NK-92 treated with Interleukin-12 subunit alpha and Interleukin-12 subunit beta, amount 100 ng/mL, for 24 hours (cell line): ENCODE results near the gene TSPAN2.

ENCODE experiments used
- DNase-seq: peaks from one replicate; lab custom pipeline; 2025; lab: John Stamatoyannopoulos, UW

The TSPAN2 gene

DNA sequence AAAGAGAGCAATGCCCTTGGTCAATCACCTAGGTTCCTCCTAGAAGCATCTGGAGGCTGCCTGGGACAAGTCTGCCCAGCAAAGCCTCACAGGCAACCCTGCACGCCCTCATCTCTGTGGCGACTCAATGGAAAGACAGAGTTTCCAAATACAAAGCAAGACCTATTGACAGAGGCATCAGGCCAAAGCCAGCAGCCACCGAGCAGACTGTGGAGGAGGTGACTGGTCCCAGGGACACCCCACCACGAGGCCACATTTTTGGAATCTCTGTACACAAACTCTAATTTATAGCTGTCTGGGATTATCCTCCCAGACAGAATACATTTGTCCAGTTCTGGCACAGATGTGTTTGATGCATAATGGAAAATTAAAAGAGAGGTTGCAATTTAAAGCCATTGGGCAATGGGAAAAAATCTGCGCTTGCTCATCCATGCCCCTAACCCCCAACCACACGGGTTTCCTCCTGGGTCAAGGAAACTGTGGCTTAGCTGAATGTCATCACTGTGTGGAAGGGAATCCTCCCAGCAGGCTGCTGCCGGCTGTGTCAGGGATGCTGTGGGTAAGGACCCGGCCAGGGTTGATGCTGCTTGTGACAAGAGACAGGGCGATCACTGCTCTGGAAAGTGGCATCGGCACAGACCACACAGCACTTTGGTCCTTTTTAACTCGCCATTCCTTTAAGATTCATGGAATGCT, 14.3 kb downstream of the TSPAN2 start:
- DNase-seq = no peak

DNA sequence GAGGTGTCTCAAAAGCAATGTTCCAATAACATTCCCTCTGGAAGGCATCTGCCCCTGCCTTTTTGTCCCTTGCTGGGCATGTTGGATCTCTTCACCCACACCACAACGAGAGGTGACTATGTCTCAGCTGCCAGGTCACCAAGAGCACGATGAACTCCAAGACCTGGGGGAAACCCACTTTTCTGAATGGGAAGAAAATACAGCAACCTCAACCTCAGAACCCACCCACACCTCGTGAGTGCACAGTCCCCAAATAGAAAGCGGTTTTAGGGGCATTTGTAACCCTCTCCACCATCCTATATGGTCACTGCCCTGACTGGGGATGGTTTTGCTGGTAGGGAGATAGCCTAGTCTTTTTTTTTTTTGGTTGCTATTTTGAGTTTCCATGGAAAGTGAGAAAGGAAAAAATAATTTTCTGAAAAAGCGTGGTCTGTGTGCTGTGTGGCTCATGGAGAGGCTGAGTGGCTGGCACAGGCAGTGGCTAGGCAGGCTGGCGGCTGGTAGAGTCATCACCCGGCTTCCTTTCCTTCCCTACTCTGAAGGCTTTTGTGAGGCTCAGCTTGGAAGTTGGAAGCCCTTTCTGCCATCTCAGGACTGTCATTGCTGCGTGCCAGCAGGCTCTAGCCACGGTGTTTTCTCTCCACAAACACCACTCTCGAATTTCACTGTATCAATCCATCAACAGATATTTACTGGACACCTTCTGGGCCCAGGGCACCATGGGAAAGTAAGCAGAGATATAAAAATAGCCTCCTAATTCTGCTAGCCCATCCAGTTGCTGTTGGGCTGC, 15.8 kb downstream of the TSPAN2 start:
- DNase-seq = no peak

DNA sequence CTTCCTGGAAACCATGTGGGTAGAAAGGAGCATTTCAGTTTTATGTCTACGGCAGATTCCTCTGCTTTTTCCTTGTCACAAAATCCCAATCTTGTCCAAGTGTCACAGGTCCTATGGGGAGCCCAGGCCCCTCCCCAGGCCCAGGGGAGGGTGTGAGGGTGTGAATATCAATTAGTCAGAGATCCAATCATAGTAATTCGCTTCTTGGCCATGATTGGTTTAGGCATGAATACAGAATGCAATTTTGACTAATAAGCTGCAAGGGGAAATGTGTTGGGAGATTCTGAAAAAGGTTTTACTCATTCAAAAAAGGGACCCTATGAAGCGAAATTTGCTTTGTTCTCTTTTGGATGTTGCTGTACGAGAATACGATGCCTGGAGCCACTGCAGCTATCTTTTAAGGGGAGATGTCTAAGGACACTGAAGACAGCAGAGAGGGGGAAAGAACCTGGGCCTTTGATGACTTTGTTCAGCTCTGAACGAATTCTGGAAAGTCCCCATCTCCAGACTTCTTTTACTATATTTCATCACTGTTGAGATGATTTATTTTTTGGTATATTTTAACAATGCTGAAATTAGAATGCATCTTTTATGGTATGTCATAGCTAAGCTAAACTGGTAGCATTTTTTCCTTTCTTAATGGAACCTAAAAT, 18.2 kb downstream of the TSPAN2 start:
- no peak for DNase-seq

DNA sequence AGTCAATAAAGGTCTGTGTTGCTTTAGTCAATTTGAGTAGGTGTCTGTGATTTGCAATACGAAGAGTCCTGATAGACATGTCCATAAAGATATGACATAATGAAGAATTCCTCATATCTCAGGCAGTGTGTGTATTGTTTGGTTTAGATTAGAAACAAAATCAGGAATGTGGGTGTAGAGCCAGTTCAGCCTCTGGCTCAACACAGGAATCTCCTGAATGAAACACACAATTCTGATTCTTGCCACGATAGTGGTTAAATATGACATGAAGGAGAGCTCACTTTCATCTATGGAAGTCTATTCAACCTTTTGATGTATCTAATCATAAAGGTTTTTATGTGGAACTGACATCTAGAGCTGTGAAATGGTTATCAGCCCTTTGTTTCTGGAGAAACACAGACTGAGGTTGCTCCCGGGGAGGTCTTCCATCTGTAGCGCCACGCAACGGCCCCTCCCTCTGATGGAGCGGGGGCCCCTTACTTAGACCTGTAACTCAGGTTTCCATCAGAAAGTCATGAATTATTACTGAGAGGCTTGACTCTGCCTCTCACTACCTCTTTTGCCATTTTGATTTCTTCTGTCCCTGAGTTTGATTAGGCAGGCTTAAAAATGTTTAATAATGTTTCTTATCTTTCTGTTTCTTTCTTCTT, 19.5 kb downstream of the TSPAN2 start:
- no peak for DNase-seq

DNA sequence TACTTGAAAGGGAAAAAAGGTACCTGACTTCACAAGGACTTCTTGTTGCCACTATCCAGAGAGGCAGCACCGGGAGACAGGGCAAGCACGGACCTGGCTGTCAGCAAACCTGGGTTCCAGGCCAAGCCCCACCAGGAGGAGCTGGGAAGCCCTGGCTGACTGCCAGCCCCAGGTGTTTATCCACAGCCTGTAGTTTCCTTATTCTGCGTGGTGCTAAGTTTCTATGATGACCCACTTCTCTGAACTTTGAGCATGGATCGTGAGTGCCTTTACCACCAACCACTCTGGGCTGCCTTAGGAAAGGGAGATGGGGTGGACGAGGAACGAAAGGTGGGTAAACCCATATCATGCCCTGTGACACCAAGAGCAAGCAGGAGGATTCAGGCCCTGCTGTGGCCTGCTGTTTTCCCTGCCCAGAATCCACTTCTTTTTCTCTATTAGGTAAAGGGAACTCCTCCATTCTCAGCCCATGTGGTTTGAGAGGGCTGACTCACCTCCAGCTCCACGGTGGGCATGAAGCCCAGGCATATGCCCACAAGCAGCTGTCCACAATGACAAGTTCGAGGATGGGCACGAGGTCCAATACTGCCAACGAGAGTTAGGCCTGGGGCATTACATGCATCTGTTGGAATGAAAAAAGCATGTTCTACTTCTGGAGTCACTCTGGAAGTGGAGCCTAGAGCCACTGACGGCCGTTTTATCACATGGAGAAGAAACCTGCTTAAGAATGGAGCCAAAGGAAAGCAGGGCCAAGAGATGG, 20.3 kb downstream of the TSPAN2 start:
- no peak for DNase-seq

DNA sequence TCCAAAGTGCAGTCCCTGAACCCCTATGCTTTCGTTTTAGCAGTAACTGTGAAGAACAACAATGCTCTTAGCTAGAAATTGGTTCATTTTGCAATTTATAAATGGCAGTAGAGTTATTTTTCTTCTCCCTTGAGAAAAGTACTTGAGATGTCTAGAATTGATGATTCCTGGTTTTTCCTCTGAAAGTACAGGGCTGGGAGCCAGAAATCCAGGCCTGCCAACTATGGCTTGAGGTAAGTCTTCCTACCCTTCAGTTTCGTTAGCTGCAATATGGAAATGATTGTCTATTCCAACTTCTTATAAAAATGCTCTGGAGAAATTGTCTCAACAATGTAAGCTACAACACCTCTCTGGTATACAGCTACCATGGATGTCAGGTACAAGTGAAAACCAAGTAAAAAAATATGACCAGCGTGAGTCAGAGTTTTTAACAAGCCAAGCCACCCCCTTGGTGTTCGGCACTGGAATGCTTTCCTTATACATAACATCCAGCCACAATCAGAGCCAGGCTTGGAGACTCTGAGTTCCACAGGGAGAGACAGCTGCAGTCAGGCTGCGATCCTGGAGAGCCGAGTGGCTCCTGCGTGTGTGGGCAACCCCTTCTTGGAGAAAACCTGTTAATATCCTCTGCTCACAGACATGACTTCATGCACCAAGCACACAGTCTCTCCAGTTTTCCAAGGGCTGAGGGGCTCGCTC, 22.0 kb downstream of the TSPAN2 start:
- DNase-seq = no peak

DNA sequence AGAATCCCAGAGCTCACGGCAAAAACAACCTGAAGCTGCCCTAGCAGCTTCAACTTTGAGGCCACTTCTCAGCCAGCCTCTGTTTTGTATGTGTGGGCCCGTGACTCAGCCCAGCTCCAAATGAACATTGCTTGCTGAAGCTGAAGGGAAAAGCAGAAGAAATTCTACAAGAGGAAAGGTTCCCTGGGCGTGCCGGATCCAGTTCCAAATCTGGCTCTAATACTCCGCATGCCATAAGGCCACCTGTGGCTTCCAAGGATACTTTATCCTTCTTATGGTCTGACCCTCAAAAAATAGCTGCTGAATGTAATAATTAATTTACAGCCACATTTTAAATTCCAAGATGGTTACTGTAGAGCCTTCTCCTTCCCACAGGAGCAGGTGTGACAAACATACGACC, 24.3 kb downstream of the TSPAN2 start:
- no peak for DNase-seq

DNA sequence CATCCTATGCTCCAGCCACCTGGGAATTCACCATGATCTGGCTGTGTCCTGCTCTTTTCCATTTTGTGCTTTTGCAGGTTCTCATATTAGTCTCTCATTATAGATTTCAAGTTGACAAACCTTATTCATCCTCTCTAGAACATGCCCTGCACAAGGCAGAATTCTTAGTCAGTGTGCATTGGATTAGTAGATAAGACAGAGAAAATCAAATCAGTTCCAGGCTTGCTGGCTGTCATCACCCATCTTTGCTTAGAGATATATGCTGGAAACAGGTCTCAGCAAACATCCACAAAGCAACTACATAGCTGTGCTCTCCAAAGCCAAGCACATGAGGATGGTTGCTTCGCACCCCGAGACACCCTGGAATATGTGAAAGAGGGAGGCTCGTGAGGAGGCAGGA, 24.8 kb downstream of the TSPAN2 start:
- DNase-seq = no peak

DNA sequence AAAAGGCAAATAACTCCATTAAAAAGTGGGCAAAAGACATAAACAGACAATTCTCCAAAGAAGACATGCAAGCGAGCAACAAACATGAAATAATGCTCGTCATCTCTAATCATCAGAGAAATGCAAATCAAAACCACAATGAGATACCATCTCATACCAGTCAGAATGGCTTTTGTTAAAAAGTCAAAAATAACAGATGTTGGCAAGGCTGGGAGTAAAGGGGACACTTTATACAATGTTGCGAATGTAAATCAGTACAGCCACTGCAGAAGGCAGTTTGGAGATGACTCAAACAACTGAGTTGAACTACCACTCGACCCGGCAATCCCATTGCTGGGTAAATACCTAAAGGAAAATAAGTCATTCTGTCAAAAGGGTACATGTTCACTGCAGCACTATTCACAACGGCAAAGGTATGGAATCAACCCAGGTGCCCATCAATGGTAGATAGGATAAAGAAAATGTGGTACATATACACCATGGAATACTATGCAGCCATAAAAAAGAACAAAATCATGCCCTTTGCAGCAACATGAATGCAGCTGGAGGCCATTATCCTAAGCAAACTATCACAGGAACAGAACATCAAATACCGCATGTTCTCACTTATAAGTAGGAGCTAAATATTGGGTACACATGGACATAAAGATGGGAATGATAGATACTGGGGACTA, 25.9 kb downstream of the TSPAN2 start:
- DNase-seq = no peak

DNA sequence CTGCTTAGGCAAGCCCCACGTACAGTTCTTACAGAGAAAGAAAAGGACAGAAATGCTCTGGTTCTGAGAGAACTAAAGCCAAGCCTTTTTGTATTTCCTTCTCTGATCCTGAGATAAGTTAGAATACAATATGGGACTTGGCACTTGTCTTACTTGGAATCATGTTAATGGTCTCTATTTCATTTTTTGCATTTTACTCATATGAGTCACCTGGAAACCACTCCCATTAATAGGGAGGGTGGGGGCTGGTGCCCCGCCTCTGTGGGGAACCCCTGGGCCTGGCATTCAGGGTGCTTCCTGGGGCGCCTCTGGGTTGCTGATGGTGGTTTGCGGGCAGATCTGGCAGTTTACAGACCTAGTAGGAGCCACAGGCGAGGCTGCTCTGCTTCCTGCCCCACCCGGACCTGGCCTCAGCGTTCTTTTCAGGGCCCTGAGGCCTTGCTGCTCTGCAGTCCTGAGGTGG, 26.7 kb downstream of the TSPAN2 start:
- peak; percentile 94 for DNase-seq

DNA sequence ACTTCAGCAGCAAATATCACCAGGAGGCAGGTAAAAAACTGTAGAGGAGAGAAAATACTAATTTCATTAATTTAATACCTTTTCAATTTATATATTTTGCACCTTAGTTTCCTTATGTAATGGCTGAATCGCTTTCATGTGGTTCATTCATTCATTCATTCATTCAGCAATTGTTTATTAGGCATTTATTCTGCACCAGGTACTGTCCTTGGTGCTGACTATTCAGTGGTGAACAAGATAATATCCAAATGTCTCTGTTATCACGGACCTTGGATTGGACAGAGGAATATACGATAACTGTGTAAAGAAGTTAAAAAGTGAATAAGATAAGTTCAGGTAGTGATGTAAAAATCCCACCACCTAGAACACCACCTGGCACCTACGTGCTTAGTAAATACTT, 28.8 kb downstream of the TSPAN2 start:
- DNase-seq = no peak

DNA sequence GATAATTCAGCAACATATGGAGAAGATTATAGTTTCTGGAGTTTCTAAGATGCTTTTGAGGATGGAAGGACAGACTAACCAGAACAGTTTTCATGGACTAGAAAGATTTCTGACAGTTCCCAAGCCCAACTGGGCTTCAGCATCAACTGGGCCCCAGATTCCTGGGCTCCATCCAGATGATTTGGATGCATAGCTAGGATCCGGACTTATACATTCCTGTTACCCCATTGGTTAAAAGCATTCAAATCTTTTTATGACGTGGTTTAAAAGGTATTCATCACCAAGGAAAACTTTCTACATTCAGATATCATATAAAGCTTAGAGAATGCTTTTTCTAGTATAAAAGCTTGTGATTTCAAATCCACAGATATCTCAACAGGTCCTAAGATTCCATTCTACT, 30.0 kb downstream of the TSPAN2 start:
- no peak for DNase-seq

DNA sequence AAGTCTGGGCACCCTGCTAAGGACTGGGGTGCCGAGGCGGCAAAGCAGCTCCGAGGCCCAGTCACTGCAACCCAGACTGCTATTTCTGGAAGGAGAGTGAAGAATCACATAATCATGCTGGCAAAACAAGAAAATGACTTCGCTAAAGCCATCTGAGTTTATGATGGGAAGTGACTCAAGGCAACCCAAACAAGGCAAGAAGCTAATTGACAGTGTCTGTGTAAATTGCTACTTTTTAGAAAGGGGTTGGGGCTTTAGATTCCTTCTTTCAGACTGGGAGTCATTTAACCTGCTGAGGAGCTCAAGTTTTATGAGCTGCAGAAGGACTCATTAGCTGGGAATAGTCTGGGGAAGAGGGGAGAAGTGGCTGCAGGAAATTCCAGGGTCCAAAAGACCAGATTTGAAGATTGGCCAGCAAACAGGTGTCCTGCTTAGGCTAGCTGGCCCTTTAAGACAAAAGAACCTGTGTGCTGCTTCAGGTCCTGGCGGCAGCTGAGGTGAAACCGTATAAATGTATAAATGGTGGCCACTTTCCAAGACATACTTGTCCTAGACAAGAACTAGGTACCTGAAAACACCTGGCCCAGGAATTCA, 31.5 kb downstream of the TSPAN2 start:
- no peak for DNase-seq

DNA sequence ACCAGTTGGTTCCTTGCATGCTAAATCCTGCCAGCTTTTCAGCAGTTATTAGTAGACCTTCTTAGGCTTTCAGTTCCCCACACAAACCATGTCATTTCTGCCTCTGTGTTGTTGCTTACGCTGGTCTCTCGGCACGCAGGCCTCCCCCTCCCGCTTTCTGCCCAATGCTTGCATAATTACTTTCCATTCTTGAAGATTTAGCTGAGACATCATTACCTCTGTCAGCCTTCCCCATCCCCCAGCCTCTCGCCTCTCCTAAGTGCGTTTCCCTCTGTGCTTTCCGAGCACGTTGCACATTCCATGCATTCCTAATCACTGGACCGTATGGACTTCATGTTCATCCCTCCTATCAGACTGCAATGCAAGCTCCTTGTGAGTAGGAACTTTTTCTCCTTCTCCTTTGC, 32.9 kb downstream of the TSPAN2 start:
- DNase-seq = no peak

DNA sequence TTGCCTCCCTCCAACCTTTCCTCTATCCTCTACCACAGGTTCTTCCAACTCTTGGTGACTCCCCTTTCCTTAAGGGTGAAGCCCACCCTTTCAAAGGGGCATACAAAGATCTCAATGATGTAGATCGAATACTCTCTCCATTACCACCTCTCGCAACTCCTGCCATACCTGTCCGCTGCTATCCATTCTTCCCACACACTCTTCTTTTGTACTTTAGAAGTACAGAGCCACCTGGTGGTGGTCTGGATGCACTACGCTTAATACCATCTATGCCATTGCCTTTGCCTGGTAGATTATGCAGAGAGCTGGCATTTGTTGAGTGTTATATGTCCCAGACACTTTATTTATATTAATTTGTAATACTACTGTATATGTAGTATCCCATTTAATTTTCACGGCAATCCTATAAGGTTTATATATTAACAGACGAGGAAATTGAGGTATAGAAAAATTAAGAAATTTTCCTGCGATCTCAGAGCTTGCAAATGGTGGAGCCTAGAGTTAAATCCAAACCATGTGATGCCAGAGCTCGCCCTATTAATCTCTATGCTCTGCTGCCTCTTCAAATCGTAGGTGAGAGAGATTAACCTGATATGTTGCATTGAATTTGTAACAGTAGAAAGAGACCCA, 36.7 kb downstream of the TSPAN2 start:
- DNase-seq = peak; percentile 14

DNA sequence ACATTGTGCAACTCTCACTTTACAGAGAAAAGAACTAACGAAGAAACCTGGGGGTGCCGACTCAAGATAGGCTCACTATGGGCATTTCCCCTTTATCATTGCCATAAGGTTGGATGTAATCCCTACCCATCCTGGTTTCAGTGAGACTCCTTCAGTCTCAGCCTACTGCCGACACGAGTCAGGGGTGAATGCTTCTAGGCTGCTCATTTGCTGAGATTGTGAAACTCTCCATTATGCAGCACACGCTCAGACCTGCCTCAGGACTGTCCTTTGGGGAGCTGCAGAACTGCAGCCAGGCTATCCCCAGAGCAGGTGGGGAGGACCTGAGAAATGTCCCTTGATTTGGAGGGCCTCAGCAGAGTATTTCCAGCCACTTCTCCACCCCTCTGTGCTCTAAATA, 37.5 kb downstream of the TSPAN2 start:
- no peak for DNase-seq

DNA sequence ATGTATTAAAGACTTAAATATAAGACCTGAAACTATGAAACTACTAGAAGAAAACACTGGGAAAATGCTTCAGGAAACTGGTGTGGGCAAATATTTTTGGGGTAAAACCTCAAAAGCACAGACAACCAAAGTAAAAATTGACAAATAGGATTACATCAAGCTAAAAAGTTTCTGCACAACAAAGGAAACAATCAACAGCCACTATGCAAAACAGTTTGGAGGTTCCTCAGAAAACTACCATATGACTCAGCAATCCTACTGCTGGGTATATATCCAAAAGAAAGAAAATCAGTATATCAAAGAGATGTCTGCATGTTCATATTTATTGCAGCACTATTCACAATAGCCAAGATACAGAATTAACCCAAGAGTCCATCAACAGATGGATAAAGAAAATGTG, 42.6 kb downstream of the TSPAN2 start:
- DNase-seq = no peak

DNA sequence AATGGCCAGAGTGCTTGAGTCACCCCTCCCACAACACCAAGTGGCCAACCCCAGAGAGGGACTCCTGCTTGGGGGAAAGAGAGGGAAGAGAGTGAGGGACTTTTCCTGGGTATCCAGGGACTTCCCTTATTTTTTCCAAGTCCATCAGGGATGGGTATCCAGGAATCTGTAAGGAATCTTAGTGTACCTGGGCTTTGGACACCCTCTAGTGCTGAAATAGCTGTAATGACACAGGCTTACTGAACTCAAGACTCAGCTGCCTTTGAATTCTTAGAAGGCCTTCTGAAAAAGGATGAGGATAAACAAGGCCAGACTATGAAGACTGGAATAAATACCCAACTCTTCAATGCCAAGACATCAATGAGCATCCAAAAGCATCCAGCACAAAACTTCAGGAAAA, 47.6 kb downstream of the TSPAN2 start:
- no peak for DNase-seq

DNA sequence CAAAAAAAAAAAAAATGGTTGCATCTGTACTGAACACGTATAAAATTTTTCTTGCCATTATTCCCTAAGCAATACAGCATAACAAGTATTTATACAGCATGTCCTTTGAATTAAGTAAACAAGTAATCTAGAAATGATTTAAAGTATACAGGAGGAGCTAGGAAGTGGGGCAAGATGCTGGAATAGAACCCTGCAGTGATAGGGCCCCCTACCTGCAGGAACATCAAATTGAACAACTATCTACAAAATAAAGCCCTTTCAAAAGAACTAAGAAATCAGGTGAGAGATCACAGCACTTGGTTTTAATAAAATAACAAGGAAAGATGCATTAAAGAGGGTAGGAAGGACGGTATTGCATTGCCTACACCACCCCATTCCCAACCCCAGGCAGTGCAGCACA, 48.8 kb downstream of the TSPAN2 start:
- no peak for DNase-seq
